Esophagus (tissue), 2 donors: ENCODE results near the gene DCHS2. TPM values are rescaled to one million over a fixed set of nuclear protein-coding genes. Genes with fewer than 3 reads are reported as not detected.

ENCODE experiments used
- H3K27ac ChIP-seq, 2 donors: one replicate each; pipeline ENCODE4 v1.5.1; 2013; ENCODE audit warnings: low read depth in 2 of 2, mild to moderate bottlenecking in 2 of 2, inconsistent platforms in 1 of 2, low read length in 1 of 2, moderate library complexity in 1 of 2
- H3K27me3 ChIP-seq, 2 donors: one replicate each; pipeline ENCODE4 v1.6.1; 2013; ENCODE audit warnings: low read length in 2 of 2, control low read depth in 1 of 2, mild to moderate bottlenecking in 1 of 2; ENCODE audit not compliant: insufficient read depth in 2 of 2, control insufficient read depth in 1 of 2
- H3K36me3 ChIP-seq, 2 donors: one replicate each; pipeline ENCODE4 v1.6.1; 2013; ENCODE audit warnings: low read length in 1 of 2; ENCODE audit not compliant: control insufficient read depth in 2 of 2, insufficient read depth in 2 of 2
- H3K4me1 ChIP-seq, 2 donors: one replicate each; pipeline ENCODE4 v1.6.1; 2013; ENCODE audit warnings: low read length in 1 of 2; ENCODE audit not compliant: control insufficient read depth in 2 of 2, insufficient read depth in 2 of 2
- H3K4me3 ChIP-seq, 2 donors: one replicate each; pipeline ENCODE4 v1.5.1; 2013; ENCODE audit warnings: low read length in 2 of 2, mild to moderate bottlenecking in 2 of 2, low read depth in 1 of 2, moderate library complexity in 1 of 2
- H3K9me3 ChIP-seq, 2 donors: one replicate each; pipeline ENCODE4 v1.6.1; 2013; ENCODE audit warnings: mild to moderate bottlenecking in 2 of 2, low read depth in 1 of 2, low read length in 1 of 2, moderate library complexity in 1 of 2; ENCODE audit not compliant: control insufficient read depth in 2 of 2, insufficient read depth in 1 of 2
- WGBS, 2 donors: extraction: QIAGEN DNeasy Blood & Tissue Kit; methylation state at CpG; one replicate each; pipeline ENCODE4 v1.1.7; 2013; 5-methylcytosine and 5-hydroxymethylcytosine counted together
- polyA plus RNA-seq, 2 donors: library from polyadenylated mRNA; stranded (reverse); fragments of 200-250 nt; gene quantifications; one replicate each; pipeline ENCODE4 v1.2.3, GENCODE V29; 2013
- donor health status: healthy with polysubstance abuse.
- donor health status: Bipolar disorder and iron deficiency.

DCHS2 gene
- polyA plus RNA-seq, 2 donors, result 0.02 TPM

- Histone ChIP-seq H3K4me3 (no peak overlapping the region), H3K27me3 (no peaks in the 10 kb centered on the region), H3K9me3 (no peaks in the 10 kb centered on the region), H3K27ac (no peak overlapping the region), H3K4me1 (no peaks in the 10 kb centered on the region), H3K36me3 (no peaks in the 10 kb centered on the region)
- 67 to 69% methylated on average over 6 of the region's 6 CpGs for WGBS, 2 donors
Observed at GRCh38 chr4:154320521-154320920, 171.1 kb downstream of the DCHS2 start.

GRCh38 chr4:154319736-154320135 lies 171.9 kb downstream of the DCHS2 start:
- WGBS, 2 donors, result 89 to 95% methylated on average over 1 of the region's 1 CpG
- Histone ChIP-seq H3K27ac (no peak overlapping the region), H3K36me3 (no peaks in the 10 kb centered on the region), H3K9me3 (no peaks in the 10 kb centered on the region), H3K4me3 (no peak overlapping the region), H3K27me3 (no peaks in the 10 kb centered on the region), H3K4me1 (no peaks in the 10 kb centered on the region)

GRCh38 chr4:154317201-154317999 lies 174.2 kb downstream of the DCHS2 start:
- no peaks in the 10 kb centered on the region for H3K36me3 ChIP-seq
- H3K4me1 ChIP-seq, result no peaks in the 10 kb centered on the region
- 74 to 77% methylated on average over 2 of the region's 2 CpGs for WGBS, 2 donors
- no peak overlapping the region for H3K27ac ChIP-seq
- no peaks in the 10 kb centered on the region for H3K9me3 ChIP-seq
- H3K4me3 ChIP-seq, result no peak overlapping the region
- H3K27me3 ChIP-seq, result no peaks in the 10 kb centered on the region

DNA sequence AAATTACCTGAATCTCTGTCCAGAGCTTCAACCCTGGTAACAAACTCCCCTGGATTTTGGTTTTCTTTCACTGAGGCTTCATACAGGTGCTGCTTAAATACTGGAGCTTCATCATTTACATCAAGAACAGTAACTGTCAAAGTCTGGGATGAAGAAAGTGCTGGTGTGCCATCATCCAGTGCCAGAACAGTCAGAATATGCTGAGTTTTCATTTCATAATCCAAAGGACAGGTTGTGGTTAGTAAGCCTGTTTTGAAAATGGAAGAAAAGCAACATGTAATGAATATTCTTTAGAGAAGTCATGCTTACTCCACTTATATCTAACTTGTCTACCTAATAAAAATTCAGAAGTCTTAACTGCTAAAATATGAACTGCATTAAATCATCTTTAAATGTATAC lies 175.9 kb downstream of the DCHS2 start:
- Histone ChIP-seq H3K4me1 (no peaks in the 10 kb centered on the region), H3K36me3 (no peaks in the 10 kb centered on the region), H3K27me3 (no peaks in the 10 kb centered on the region), H3K9me3 (no peaks in the 10 kb centered on the region), H3K27ac (no peak overlapping the region), H3K4me3 (no peak overlapping the region)

DNA sequence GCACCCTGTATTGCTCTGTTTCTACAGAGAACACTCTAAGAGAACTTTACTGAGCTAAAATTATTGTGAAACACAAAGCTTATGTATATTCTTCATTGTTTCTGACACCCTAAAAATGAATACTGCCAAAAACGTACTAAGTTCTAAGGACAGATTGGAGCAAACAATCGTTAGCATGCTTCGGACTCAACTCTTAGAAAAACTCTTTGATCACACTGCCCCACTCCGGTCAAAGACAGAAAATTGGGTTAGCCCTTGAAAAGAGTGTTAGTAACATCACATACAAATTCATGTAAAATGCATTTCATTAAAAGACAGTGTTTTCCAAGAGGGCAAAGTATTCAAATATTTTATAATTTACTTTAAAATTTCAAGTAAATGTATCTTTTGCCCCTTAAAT lies 177.4 kb downstream of the DCHS2 start:
- Histone ChIP-seq H3K9me3 (no peaks in the 10 kb centered on the region), H3K4me3 (no peak overlapping the region), H3K27me3 (no peaks in the 10 kb centered on the region), H3K4me1 (no peaks in the 10 kb centered on the region), H3K27ac (no peak overlapping the region), H3K36me3 (no peaks in the 10 kb centered on the region)
- 30 to 34% methylated on average over 4 of the region's 4 CpGs for WGBS, 2 donors

DNA sequence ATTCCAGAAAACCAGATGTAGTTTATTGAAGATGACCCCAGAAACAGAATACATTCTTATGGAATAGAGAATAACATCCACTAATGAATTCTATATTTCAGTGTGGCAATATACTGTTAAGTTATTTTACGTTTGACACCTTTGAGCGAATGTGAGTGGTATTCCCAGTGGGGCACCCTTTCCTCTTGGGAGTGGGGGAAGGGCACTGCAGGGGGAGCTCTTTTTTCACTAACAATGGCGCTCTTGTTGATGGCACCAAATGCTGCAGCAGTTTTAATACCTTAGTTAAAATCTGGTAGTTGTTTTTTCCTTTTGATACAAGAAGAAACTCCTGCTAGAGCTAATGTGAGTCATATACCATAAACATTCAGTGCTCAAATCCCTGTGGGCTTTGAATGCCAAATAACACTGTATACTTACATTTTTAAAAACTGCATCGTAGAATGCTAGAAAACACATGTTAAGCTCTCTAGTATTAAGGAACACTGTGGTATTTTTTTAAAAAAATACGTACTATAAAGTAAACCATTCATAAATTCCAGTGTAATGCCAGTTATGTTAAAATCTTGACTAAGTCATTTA lies 178.5 kb downstream of the DCHS2 start:
- Histone ChIP-seq H3K9me3 (no peaks in the 10 kb centered on the region), H3K36me3 (no peaks in the 10 kb centered on the region), H3K4me1 (no peaks in the 10 kb centered on the region), H3K27me3 (no peaks in the 10 kb centered on the region), H3K27ac (no peak overlapping the region), H3K4me3 (no peak overlapping the region)
- 73 to 78% methylated on average over 5 of the region's 5 CpGs for WGBS, 2 donors

DNA sequence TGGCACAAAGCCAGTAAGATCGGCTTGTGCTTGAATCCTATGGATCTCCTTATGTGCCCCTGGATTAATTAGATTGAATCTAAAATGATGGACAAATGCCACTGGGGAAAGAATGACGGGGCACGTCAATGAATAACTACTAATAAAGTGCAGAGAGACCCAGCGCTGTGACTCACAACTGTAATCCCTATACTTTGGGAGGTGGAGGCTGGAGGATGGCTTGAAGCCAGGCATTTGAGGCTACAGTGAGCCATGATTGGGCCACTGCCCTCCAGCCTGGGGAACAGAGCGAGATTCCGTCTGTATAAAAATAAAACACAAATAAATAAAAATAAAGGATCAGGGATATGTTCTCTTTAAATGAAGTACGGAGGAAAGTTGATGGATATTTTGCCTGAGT lies 179.4 kb downstream of the DCHS2 start:
- no peaks in the 10 kb centered on the region for H3K36me3 ChIP-seq
- no peak overlapping the region for H3K27ac ChIP-seq
- whole genome bisulfite sequencing, 2 donors, result 81 to 85% methylated on average over 7 of the region's 7 CpGs
- no peaks in the 10 kb centered on the region for H3K4me1 ChIP-seq
- no peaks in the 10 kb centered on the region for H3K9me3 ChIP-seq
- H3K4me3 ChIP-seq, result no peak overlapping the region
- H3K27me3 ChIP-seq, result no peaks in the 10 kb centered on the region

- no peak overlapping the region for H3K27ac ChIP-seq
- no peaks in the 10 kb centered on the region for H3K9me3 ChIP-seq
- H3K4me3 ChIP-seq, result no peak overlapping the region
- no peaks in the 10 kb centered on the region for H3K27me3 ChIP-seq
- no peaks in the 10 kb centered on the region for H3K4me1 ChIP-seq
- no peaks in the 10 kb centered on the region for H3K36me3 ChIP-seq
Observed at GRCh38 chr4:154310578-154310977, 181.0 kb downstream of the DCHS2 start.

- no peak overlapping the region for H3K27ac ChIP-seq
- no peaks in the 10 kb centered on the region for H3K9me3 ChIP-seq
- H3K4me1 ChIP-seq, result no peaks in the 10 kb centered on the region
- no peaks in the 10 kb centered on the region for H3K27me3 ChIP-seq
- no peaks in the 10 kb centered on the region for H3K36me3 ChIP-seq
- WGBS, 2 donors, result 81 to 82% methylated on average over 1 of the region's 1 CpG
- no peak overlapping the region for H3K4me3 ChIP-seq
Observed at GRCh38 chr4:154308207-154308606, 183.4 kb downstream of the DCHS2 start.

DNA sequence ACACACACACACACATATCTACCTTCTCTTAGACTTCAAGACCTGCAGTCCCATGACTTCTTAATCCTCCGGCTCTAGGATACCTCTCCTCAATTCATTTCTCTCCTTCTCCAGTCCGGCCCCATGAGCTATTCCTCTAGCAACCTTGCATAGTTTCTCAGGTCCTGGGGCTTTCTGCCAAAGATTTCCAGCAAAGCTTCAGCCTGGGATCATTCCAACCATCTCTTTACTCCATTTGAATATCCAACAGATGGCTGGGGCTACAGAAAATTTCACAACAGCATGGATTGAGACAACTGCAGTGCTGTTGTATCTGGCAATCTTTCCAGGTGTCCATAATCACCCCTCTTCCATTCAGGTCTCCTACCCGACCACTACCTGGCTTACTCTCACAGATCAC lies 184.1 kb downstream of the DCHS2 start:
- H3K27me3 ChIP-seq, result no peaks in the 10 kb centered on the region
- no peaks in the 10 kb centered on the region for H3K9me3 ChIP-seq
- 72 to 80% methylated on average over 3 of the region's 3 CpGs for WGBS, 2 donors
- no peak overlapping the region for H3K4me3 ChIP-seq
- no peak overlapping the region for H3K27ac ChIP-seq
- no peaks in the 10 kb centered on the region for H3K4me1 ChIP-seq
- H3K36me3 ChIP-seq, result no peaks in the 10 kb centered on the region
